ENCODE measurements around the gene HOXB5.

Gene HOXB5

DNA sequence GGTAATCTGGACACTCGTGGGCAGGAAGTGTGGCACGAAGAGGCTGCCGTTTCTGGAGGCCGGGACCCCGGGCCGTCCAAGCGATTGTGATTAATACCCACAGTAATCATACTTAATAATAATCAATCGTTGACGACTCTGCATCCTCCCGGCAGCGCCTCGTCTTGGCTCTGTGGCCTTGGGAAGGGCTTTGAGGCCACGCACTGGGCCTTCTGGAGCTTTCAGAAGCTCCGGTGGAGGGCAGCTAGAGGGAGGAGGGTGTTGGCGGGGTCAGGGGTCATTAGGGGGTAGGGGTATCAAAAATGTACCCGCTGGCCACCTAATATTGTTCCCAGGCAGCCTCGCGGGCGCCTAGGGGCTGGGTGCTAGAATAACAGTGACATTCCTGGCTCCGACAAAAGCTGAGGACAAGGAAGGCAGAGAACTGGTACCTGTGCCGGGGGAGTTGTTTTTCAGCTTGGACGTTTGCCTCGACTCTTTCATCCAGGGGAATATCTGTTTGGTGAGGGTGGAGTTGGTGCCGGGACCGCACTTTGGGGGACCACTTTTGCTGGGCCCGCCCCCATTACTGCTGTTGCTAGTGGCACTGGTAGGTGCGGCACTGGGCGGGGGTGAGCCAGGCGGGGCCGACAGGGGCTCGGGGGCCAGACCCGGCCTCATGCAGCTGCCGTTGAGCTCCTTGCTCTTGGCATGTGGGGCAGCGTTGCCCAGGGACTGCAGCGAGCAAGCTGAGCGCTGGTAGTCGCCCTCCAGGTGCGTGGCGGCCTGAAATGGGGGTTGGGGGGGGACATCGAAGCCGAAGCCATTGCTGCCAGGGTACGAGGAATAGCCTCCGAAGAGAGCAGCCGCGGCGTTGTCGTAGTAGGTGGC lies 41.7 kb downstream of the HOXB5 start:
- TF ChIP-seq, protein P1, sequence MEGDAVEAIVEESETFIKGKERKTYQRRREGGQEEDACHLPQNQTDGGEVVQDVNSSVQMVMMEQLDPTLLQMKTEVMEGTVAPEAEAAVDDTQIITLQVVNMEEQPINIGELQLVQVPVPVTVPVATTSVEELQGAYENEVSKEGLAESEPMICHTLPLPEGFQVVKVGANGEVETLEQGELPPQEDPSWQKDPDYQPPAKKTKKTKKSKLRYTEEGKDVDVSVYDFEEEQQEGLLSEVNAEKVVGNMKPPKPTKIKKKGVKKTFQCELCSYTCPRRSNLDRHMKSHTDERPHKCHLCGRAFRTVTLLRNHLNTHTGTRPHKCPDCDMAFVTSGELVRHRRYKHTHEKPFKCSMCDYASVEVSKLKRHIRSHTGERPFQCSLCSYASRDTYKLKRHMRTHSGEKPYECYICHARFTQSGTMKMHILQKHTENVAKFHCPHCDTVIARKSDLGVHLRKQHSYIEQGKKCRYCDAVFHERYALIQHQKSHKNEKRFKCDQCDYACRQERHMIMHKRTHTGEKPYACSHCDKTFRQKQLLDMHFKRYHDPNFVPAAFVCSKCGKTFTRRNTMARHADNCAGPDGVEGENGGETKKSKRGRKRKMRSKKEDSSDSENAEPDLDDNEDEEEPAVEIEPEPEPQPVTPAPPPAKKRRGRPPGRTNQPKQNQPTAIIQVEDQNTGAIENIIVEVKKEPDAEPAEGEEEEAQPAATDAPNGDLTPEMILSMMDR (IDR thresholded peaks at IDR 0.05): no peak

DNA sequence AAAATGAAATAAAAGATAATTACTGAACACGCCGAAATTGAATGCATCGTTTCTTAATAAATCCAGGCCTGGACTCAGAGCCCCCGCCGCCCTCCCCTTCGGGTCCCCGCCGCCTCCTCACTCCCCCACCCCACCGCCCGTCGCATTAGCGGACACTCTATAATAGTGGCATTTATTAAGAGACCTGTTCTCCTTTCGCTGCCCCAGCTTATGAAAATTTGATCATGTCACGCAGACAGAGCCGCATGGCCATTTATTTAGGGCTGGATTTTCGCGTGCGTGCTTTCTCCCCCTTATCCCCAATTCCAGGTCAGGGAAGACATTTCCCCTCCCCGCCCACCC lies 42.4 kb downstream of the HOXB5 start:
- TF ChIP-seq, protein P1 (IDR thresholded peaks at IDR 0.05): no peak

DNA sequence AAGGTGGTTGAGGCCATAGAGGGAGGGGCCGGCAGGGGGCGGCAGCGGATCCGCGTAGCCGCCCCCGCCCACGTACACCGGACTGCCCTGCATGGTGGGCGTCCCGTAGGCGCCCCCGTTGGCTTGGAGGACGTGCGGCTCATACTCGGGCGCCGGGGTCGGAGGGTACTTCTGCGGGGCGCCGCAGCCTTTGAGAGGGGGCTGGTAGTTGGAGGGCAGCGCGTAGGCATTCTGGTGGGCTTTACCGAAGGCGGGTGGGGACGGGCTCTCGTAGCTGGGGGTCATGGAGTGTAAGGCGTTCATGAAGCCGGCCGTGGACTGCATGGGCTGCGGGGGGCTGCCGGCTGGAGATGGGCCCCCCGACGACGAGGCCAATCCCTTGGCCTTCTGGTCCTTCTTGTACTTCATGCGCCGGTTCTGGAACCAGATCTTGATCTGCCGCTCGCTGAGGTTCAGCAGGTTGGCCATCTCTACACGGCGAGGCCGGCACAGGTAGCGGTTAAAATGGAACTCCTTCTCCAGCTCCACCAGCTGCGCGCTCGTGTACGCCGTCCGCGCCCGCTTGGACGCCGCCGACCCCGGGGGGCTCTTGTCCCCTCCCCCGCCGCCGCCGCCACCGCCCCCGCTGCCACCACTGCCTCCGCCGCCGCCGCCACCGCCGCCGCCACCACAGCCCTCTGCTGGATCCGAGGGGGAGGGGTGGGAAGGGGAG lies 42.9 kb downstream of the HOXB5 start:
- TF ChIP-seq, protein P1 (IDR thresholded peaks at IDR 0.05): no peak

DNA sequence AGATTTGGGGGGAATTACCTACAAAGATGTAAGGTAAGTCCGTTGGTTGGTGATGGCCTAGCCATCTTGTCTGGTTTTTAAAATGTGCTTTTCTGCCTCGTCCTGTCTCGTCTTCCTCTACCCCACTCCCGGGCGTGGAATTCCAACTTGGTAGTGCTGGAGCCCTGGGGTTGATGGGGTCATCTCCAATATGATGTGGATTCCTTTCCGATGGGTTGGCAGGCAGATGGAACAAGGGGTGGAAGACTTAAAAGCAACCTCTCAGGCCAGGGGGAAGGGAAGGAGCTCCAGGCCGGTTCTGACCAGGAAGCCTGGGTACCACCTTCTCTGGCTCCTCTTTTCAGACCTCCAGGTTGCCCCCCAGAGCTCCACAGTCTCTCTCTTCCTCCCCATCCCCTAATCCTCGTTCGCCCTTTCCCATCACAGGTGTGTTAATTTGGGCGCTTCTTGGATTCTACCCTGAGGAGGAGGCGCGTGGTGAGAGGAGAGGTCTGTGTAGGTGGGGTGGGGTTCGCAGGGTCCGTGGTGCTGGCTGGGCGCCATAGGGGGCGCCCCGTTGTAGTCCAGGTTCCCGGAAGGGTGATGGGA lies 43.6 kb downstream of the HOXB5 start:
- TF ChIP-seq, protein P1 (IDR thresholded peaks at IDR 0.05): no peak

- TF ChIP-seq, protein P1 (IDR thresholded peaks at IDR 0.05): no peak
Measured at GRCh38 chr17:48549281-48549630, 44.3 kb downstream of the HOXB5 start.

- TF ChIP-seq, protein P1 (IDR thresholded peaks at IDR 0.05): no peak
Measured at GRCh38 chr17:48548523-48549280, 44.9 kb downstream of the HOXB5 start.

DNA sequence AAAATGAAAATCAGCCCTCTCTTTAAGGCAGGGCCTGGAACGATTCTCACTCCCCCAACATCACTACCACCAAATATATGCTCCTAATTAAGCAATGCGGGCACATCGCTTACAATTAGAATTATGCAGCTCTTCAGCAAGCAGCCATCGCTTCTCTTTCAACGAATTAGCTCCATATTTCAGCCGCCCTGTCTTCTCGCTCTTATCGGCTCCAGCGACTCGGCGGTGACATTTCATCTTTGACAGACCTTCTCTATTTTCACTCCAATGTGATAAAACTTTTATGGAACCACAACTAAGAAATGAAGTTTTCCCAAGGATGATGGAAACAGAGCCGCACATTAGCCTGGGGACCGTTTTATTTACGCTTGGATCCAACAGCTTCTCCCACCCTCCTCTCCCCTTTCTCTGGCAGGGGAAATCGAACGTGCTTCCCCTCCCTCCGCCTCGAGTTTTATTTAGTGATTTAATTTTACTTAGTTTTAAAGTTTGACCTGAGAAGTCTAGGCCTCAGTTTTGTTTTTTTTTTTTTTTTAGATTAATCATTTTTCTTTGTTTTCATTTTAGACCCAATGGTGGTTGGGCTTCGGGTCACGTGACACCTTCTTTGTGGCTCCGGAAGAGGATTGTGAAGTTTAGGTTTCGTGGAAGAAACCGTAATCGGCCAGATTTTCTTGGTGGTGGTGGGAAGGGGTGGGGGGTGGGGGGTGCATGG lies 45.6 kb downstream of the HOXB5 start:
- TF ChIP-seq, protein P1 (IDR thresholded peaks at IDR 0.05): no peak

Data from LNCAP (cell line).